Ovary (tissue), 1 donor: ENCODE data around the gene STIP1.

Experiments
- EP300 ChIP-seq: sonication (generic); formaldehyde crosslinking; IDR thresholded peaks from one replicate; pipeline ENCODE4 v1.6.1; 2017; ENCODE audit warnings: antibody characterized with exemption
- POLR2A ChIP-seq: fragments of 450-650 bp; IDR thresholded peaks from one replicate; pipeline ENCODE4 v1.6.1; 2017; ENCODE audit warnings: antibody characterized with exemption, mild to moderate bottlenecking, moderate library complexity

DNA sequence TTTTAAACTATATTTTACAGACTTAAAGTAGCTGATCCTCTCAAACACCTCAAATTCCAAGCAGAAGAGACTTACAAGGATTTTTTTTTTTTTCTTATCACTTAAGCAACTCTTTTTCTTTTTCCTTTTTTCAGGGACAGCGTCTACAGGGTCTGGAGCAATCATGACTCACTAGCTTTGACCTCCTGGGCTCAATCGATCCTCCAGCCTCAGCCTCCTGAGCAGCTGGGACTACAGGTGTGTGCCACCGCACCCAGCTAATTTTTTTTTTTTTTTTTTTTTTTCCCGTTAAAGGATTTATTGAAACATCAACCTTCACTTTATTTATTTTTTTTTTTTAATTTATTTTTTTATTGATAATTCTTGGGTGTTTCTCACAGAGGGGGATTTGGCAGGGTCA, 15.6 kb upstream of the STIP1 start:
- no peak for TF ChIP-seq POLR2A
- TF ChIP-seq EP300: no peak
